Heart right ventricle (tissue), 16 donors: ENCODE results near the gene KLF13. TPM values are rescaled to one million over a fixed set of nuclear protein-coding genes. Genes with fewer than 3 reads are reported as not detected.

Experiments
- ATAC-seq, 8 donors: fragments of 200-7000 bp; cut with Tn5 transposase; one replicate each; pipeline ENCODE4 v1.9.1; 2020; ENCODE audit warnings: mild to moderate bottlenecking in 8 of 8, moderate library complexity in 8 of 8, moderate number of reproducible peaks in 1 of 8
- DNase-seq, 2 donors: peaks; one replicate each; pipeline ENCODE4 v3.0.0-alpha.2; 2020
- H3K27ac ChIP-seq, 10 donors: fragments of 200-600 bp; sonication (generic) in 2 of 10; one replicate each; pipeline versions ENCODE4 v1.5.0 to v1.8.0; 2020 to 2022; ENCODE audit warnings: mild to moderate bottlenecking in 3 of 10
- H3K27me3 ChIP-seq, 7 donors: fragments of 200-600 bp; one replicate each; pipeline ENCODE4 v1.8.0; 2021 to 2022; ENCODE audit warnings: mild to moderate bottlenecking in 2 of 7
- H3K36me3 ChIP-seq, 9 donors: fragments of 200-600 bp; sonication (generic) in 1 of 9; one replicate each; pipeline versions ENCODE4 v1.5.0 to v1.8.0; 2020 to 2022; ENCODE audit warnings: mild to moderate bottlenecking in 2 of 9
- H3K4me1 ChIP-seq, 9 donors: fragments of 200-600 bp; sonication (generic) in 1 of 9; one replicate each; pipeline versions ENCODE4 v1.5.0 to v1.8.0; 2020 to 2022; ENCODE audit warnings: mild to moderate bottlenecking in 4 of 9
- H3K4me3 ChIP-seq, 10 donors: fragments of 200-600 bp; sonication (generic) in 2 of 10; one replicate each; pipeline versions ENCODE4 v1.5.0 to v1.8.0; 2020 to 2022; ENCODE audit warnings: mild to moderate bottlenecking in 7 of 10, moderate library complexity in 2 of 10
- H3K9me3 ChIP-seq, 11 donors: fragments of 200-600 bp in 10 of 11; sonication (generic) in 2 of 11; one replicate each; pipeline versions ENCODE4 v1.5.0 to v1.8.0; 2013 to 2022; ENCODE audit warnings: mild to moderate bottlenecking in 2 of 11, control low read depth in 1 of 11, moderate library complexity in 1 of 11
- WGBS, 2 donors: extraction: QIAGEN DNeasy Blood & Tissue Kit; methylation state at CpG; one replicate each; pipeline ENCODE4 v1.1.7; 2013; ENCODE audit warnings: inconsistent platforms in 1 of 2; 5-methylcytosine and 5-hydroxymethylcytosine counted together
- intact Hi-C, 10 donors: fragments of 100-400 bp; cut with DNase I; formaldehyde crosslinking; loops; one replicate each; pipeline versions ENCODE4 v1.11.1 to v1.14.2; 2022
- polyA plus RNA-seq, 2 donors: library from polyadenylated mRNA; stranded (reverse); fragments of 200-250 nt; gene quantifications; one replicate each; pipeline ENCODE4 v1.2.3, GENCODE V29; 2013
- total RNA-seq, 10 donors: library from RNA; stranded (reverse); fragmentation: NEBNext Ultra II Directional in 3 of 10; extraction: Animal tissue kit (Norgen Biotek cat#: 25700) in 3 of 10; gene quantifications; one replicate each; pipeline versions ENCODE4 v1.2.1 to v1.2.4, GENCODE V29; 2021 to 2023
- TF ChIP-seq, protein P1 (sequence below), 9 donors: fragments of 200-600 bp; sonication (generic) in 2 of 9; IDR thresholded peaks; one replicate each; pipeline versions ENCODE4 v1.5.0 to v1.8.0; 2021 to 2022; ENCODE audit warnings: antibody characterized with exemption in 9 of 9, mild to moderate bottlenecking in 5 of 9, moderate library complexity in 1 of 9
- donor health status: Arrhythmogenic right ventricular cardiomyopathy.
- donor health status: ischemic (EF 13 %, LVEDD 7.1; RV severe dilation, severe dysfunction).
- donor health status: healthy with polysubstance abuse.
- donor health status: DM: no; HTN: yes; CAD: no.
- donor health status: DM: no; HTN: no; CAD: no.
- donor health status: ischemic (EF 25% LVEDD 6.9; RV normal size, moderate dysfunction).
- donor health status: ischemic (EF 25% LVEDD 5.7; RV mildly dilated, moderate dysfunction).
- donor health status: healthy.
- donor health status: DM: yes; HTN: yes; CAD: no.
- donor health status: Ischemic cardiomyopathy.
- donor health status: ischemic (EF 35%, LVEDD 5.7; RV mildly dilated, moderate dysfunction).
- donor health status: nonischemic (EF 11% LVEDD 7.7; RV severe dilation, severe dysfunction).
- donor health status: DM: yes; HTN: yes; CAD: no.
- donor health status: PGD.
- donor health status: ischemic (EF 29% LVEDD 5.4; RV normal size, mild dysfunction).
- donor health status: nonischemic (EF 23%, LVEDD 6.1; RV moderate dilation, normal function).

KLF13 gene
- total and polyA plus RNA-seq, 12 donors, result 28.4 to 101 (median 45.0) TPM

DNA sequence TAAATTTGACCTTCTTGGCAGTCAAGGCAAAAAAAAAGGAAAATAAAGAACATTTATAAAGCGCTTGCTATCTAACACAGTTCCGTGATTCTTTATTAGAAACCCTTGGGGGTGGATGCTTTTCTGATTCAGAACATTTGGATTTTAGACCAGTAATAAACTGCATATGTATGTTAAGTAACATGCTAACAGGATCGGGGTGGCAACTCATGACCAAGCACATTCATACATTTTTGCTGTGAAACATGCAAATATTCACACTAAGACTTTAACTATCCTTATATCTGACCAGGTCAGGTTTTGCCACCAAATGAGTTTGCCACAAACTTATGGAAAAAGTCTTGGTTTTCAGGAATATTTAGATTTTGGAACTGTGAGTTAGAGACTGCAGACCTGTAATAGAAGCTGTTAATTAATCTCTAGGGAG, 30.4 kb upstream of the KLF13 start:
- peaks cover 0 to 41% (median 23%) of the 10 kb centered on the region in 9 donors for H3K4me1 ChIP-seq
- intact Hi-C loops, result no loop called here
- no peaks in the 10 kb centered on the region for H3K9me3 ChIP-seq
- H3K36me3 ChIP-seq, result no peaks in the 10 kb centered on the region
- H3K4me3 ChIP-seq, result no peak overlapping the region
- H3K27ac ChIP-seq, result no peak overlapping the region
- ATAC-seq (no peak), DNase-seq (no peak)
- H3K27me3 ChIP-seq, result no peaks in the 10 kb centered on the region
- TF ChIP-seq, protein P1, sequence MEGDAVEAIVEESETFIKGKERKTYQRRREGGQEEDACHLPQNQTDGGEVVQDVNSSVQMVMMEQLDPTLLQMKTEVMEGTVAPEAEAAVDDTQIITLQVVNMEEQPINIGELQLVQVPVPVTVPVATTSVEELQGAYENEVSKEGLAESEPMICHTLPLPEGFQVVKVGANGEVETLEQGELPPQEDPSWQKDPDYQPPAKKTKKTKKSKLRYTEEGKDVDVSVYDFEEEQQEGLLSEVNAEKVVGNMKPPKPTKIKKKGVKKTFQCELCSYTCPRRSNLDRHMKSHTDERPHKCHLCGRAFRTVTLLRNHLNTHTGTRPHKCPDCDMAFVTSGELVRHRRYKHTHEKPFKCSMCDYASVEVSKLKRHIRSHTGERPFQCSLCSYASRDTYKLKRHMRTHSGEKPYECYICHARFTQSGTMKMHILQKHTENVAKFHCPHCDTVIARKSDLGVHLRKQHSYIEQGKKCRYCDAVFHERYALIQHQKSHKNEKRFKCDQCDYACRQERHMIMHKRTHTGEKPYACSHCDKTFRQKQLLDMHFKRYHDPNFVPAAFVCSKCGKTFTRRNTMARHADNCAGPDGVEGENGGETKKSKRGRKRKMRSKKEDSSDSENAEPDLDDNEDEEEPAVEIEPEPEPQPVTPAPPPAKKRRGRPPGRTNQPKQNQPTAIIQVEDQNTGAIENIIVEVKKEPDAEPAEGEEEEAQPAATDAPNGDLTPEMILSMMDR (IDR thresholded peaks at IDR 0.05), result no peak
- WGBS, 2 donors, result 84 to 93% methylated on average over 3 of the region's 3 CpGs

DNA sequence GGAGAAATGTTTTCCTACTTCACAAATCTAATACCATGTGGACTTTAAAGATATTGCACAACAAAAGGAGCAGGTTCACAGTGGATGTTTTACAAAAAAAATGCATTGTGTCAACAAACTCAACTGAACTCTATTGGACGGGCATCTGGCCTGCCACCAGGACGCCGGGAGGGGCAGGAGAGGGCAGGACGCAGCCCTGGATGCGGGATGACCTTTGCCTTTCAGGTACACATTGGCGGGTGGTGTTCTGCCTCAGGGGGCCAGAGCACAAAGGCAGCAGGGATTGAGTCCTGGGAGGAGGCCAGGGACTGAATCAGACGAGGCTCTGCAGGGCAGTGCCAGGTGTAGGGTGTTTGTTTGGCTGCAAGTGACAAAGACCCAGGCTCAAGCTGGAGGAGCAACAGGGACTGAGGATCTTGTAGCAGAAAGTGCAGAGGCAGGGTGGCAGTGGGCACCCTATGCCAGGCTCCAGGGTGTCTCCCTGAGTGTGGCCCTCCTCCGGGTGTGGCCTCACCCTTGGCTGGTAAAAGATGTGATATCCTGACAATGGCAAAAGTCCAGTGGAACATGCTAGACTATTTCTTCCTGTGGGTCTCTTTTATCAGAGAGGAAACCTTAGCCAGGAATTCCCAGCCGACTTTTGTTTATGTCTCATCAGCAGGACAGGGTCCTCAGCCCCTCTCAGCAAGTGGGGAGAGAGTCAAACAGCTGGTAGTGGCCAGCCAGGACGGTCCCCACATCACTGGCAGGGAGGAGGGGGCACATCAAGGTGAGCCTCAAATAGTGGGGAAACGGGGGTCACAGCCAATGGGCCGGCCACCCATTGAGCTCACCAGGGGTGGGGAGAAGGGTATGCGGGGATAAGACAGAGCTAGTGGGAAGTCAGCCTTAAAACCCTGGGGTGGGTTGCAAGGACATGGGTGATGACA, 29.7 kb upstream of the KLF13 start:
- TF ChIP-seq, protein P1 (IDR thresholded peaks at IDR 0.05), result no peak
- no peak overlapping the region for H3K4me3 ChIP-seq
- no peak overlapping the region for H3K27ac ChIP-seq
- intact Hi-C loops, result no loop called here
- DNase-seq, result peak in 1 of 2 donors; percentile 4
- no peaks in the 10 kb centered on the region for H3K27me3 ChIP-seq
- peaks cover 0 to 46% (median 29%) of the 10 kb centered on the region in 9 donors for H3K4me1 ChIP-seq
- peak in 3 of 8 donors; percentile 9 to 28 (median 22) for ATAC-seq
- WGBS, 2 donors, result 58 to 66% methylated on average over 13 of the region's 13 CpGs
- H3K9me3 ChIP-seq, result no peaks in the 10 kb centered on the region
- H3K36me3 ChIP-seq, result no peaks in the 10 kb centered on the region

DNA sequence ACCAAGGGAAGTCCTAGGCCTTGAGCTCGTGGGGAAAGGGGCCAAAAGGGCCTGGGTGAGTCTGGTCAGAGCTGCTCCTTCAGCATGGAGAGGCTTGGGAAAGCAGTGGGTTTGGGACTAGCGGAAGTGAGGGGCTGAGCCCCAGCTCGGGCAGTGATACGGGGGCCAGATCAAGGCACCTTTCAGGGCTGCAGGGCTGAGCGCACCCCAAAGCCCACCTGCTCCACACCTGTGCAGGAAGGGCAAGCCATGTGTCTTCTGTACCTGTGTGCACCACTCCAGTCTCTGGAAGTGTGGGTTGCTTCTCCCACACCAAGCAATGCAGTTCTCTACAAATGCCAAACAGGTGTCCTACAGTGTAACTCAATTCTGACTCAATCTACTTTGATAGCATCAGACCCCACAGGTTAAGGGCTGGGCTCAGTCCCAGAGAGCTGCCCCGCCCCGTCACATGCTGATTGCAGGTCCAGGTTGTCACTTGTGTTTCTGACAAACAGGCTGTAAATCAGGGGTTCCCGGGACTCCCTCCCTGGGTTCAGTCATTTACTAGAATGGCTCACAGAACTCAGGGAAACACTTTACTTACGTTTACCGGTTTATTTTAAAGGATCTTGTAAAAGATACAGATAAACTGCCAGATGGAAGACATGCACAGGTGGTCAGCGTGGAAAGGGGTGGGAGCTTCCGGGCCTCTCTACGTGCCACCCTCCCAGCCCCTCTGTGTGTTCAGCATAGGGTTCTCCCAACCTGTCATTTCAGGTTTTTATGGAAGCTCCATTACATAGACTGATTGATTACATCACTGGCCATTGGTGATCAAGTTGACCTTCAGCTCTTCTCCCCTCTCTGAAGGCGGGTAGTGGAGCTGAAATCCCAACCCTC, 28.8 kb upstream of the KLF13 start:
- 93 to 94% methylated on average over 14 of the region's 14 CpGs for WGBS, 2 donors
- DNase-seq, result no peak

More for the DNA sequence above, 28.8 kb upstream of the KLF13 start:
- intact Hi-C loops, result no loop called here
- TF ChIP-seq, protein P1 (IDR thresholded peaks at IDR 0.05), result no peak
- ATAC-seq, result no peak
- H3K27ac ChIP-seq, result no peak overlapping the region
- no peaks in the 10 kb centered on the region for H3K9me3 ChIP-seq
- no peaks in the 10 kb centered on the region for H3K36me3 ChIP-seq
- no peaks in the 10 kb centered on the region for H3K27me3 ChIP-seq
- peaks cover 0 to 46% (median 33%) of the 10 kb centered on the region in 9 donors for H3K4me1 ChIP-seq
- H3K4me3 ChIP-seq, result no peak overlapping the region
